OCI-LY1 (cell line): ENCODE results near the gene MPZ.

Experiments
- CTCF ChIP-seq: fragments of 200-600 bp; sonication (generic), shearing (Covaris generic); IDR thresholded peaks from 2 replicates; pipeline ENCODE4 v1.5.1; 2017; ENCODE audit warnings: mild to moderate bottlenecking, antibody characterized with exemption, low read length, moderate library complexity, mixed read lengths
- EZH2 ChIP-seq: fragments of 200-600 bp; sonication (generic), shearing (Covaris generic); IDR thresholded peaks from 2 replicates; pipeline ENCODE4 v1.8.0; 2017; ENCODE audit warnings: borderline replicate concordance, mixed run types, mild to moderate bottlenecking, antibody characterized with exemption, low read length, moderate library complexity, mixed read lengths

- TF ChIP-seq CTCF = no peak
- TF ChIP-seq EZH2 = no peak
Observed at GRCh38 chr1:161351482-161351881, 41.7 kb upstream of the MPZ start.
